H9 (cell line): ENCODE results near the gene LRRC10. TPM values are rescaled to one million over a fixed set of nuclear protein-coding genes. Genes with fewer than 3 reads are reported as not detected.

Experiments used
- DNase-seq: peaks from one replicate; pipeline ENCODE4 v3.0.0-alpha.2; 2017
- H2AFZ ChIP-seq: one replicate; pipeline ENCODE4 v1.6.1; 2013; ENCODE audit warnings: mild to moderate bottlenecking, low read length, control low read depth, moderate library complexity
- H2AK5ac ChIP-seq: 2 replicates; pipeline ENCODE4 v1.6.1; 2013; ENCODE audit warnings: low read length, control low read depth, mixed read lengths; ENCODE audit not compliant: insufficient read length
- H2BK120ac ChIP-seq: one replicate; pipeline ENCODE4 v1.6.1; 2013; ENCODE audit warnings: low read depth, mild to moderate bottlenecking, low read length, control low read depth, inconsistent platforms; ENCODE audit not compliant: poor library complexity, severe bottlenecking
- H2BK12ac ChIP-seq: 2 replicates; pipeline ENCODE4 v1.6.1; 2013; ENCODE audit warnings: low read length, control low read depth, mixed read lengths, low read depth; ENCODE audit not compliant: insufficient read length
- H2BK15ac ChIP-seq: 2 replicates; pipeline ENCODE4 v1.6.1; 2013; ENCODE audit warnings: low read depth, low read length, control low read depth
- H2BK20ac ChIP-seq: one replicate; pipeline ENCODE4 v1.6.1; 2013; ENCODE audit warnings: low read depth, mild to moderate bottlenecking, low read length, control low read depth, inconsistent platforms; ENCODE audit not compliant: poor library complexity, severe bottlenecking
- H2BK5ac ChIP-seq: 2 replicates; pipeline ENCODE4 v1.6.1; 2013; ENCODE audit warnings: low read length, control low read depth, mixed read lengths; ENCODE audit not compliant: insufficient read length
- H3K14ac ChIP-seq: 2 replicates; pipeline ENCODE4 v1.6.1; 2013; ENCODE audit warnings: low read length, control low read depth; ENCODE audit not compliant: insufficient read depth
- H3K18ac ChIP-seq: 2 replicates; pipeline ENCODE4 v1.6.1; 2013; ENCODE audit warnings: low read depth, mild to moderate bottlenecking, mixed read lengths, low read length, control low read depth; ENCODE audit not compliant: insufficient read length
- H3K23ac ChIP-seq: 2 replicates; pipeline ENCODE4 v1.6.1; 2013; ENCODE audit warnings: low read length, control low read depth, mixed read lengths, low read depth; ENCODE audit not compliant: insufficient read length
- H3K23me2 ChIP-seq: 2 replicates; pipeline ENCODE4 v1.6.1; 2013; ENCODE audit warnings: low read depth, mild to moderate bottlenecking, mixed read lengths, low read length, control low read depth; ENCODE audit not compliant: insufficient read length, poor library complexity, severe bottlenecking
- H3K27ac ChIP-seq: 2 replicates; pipeline ENCODE4 v1.5.1; 2013; ENCODE audit warnings: low read length, control low read depth, mixed read lengths, low read depth; ENCODE audit not compliant: insufficient read length
- H3K27me3 ChIP-seq: 2 replicates; pipeline ENCODE4 v1.6.1; 2013; ENCODE audit warnings: low read length, control low read depth, inconsistent platforms; ENCODE audit not compliant: insufficient read depth
- H3K4ac ChIP-seq: 2 replicates; pipeline ENCODE4 v1.6.1; 2013; ENCODE audit warnings: low read depth, mild to moderate bottlenecking, control low read depth, inconsistent platforms, low read length, moderate library complexity
- H3K4me1 ChIP-seq: 2 replicates; pipeline ENCODE4 v1.6.1; 2013; ENCODE audit warnings: low read length, control low read depth, inconsistent platforms; ENCODE audit not compliant: insufficient read depth
- H3K4me2 ChIP-seq: 2 replicates; pipeline ENCODE4 v1.6.1; 2013; ENCODE audit warnings: low read length, control low read depth, mixed read lengths; ENCODE audit not compliant: insufficient read length, insufficient read depth
- H3K56ac ChIP-seq: 2 replicates; pipeline ENCODE4 v1.6.1; 2013; ENCODE audit warnings: low read depth, mild to moderate bottlenecking, mixed read lengths, low read length, control low read depth; ENCODE audit not compliant: insufficient read length
- H3K79me1 ChIP-seq: 2 replicates; pipeline ENCODE4 v1.6.1; 2013; ENCODE audit warnings: low read depth, mild to moderate bottlenecking, moderate library complexity, low read length, control low read depth, inconsistent platforms; ENCODE audit not compliant: insufficient read depth, poor library complexity, severe bottlenecking
- H3K79me2 ChIP-seq: 2 replicates; pipeline ENCODE4 v1.6.1; 2013; ENCODE audit warnings: low read length, control low read depth, inconsistent platforms; ENCODE audit not compliant: insufficient read depth
- H3K9ac ChIP-seq: 2 replicates; pipeline ENCODE4 v1.6.1; 2013; ENCODE audit warnings: low read length, control low read depth, mixed read lengths; ENCODE audit not compliant: insufficient read length; ENCODE audit errors: extremely low read depth
- H3K9me3 ChIP-seq: one replicate; pipeline ENCODE4 v1.6.1; 2013; ENCODE audit warnings: low read depth, low read length, inconsistent platforms; ENCODE audit not compliant: control insufficient read depth
- H3T11ph ChIP-seq: one replicate; pipeline ENCODE4 v1.6.1; 2013; ENCODE audit warnings: mild to moderate bottlenecking, low read length, control low read depth, inconsistent platforms
- H4K20me1 ChIP-seq: one replicate; pipeline ENCODE4 v1.6.1; 2013; ENCODE audit not compliant: control insufficient read depth, insufficient read length, insufficient read depth
- H4K5ac ChIP-seq: 2 replicates; pipeline ENCODE4 v1.6.1; 2013; ENCODE audit warnings: low read depth, mild to moderate bottlenecking, mixed read lengths, low read length, control low read depth; ENCODE audit not compliant: insufficient read length
- H4K8ac ChIP-seq: replicated peaks from 2 replicates; pipeline ENCODE4 v1.6.1; 2013; ENCODE audit warnings: low read length, control low read depth, mixed read lengths, low read depth; ENCODE audit not compliant: insufficient read length
- H4K91ac ChIP-seq: 2 replicates; pipeline ENCODE4 v1.6.1; 2013; ENCODE audit warnings: low read depth, mild to moderate bottlenecking, moderate library complexity, mixed read lengths, low read length, control low read depth; ENCODE audit not compliant: insufficient read length
- H3K27ac Mint-ChIP-seq, 3 experiments: 2 replicates in 2 of 3; 3 replicates in 1 of 3; pipeline ENCODE4 v1.8.0; 2020 to 2021; ENCODE audit warnings: mixed read lengths in 3 of 3, mild to moderate bottlenecking in 1 of 3, moderate library complexity in 1 of 3
- H3K27me3 Mint-ChIP-seq: 2 replicates; pipeline ENCODE4 v1.8.0; 2021; ENCODE audit warnings: low read depth, mild to moderate bottlenecking, moderate library complexity, mixed read lengths
- H3K36me3 Mint-ChIP-seq, 3 experiments: 2 replicates in 2 of 3; 3 replicates in 1 of 3; pipeline ENCODE4 v1.8.0; 2020 to 2021; ENCODE audit warnings: low read depth in 3 of 3, mixed read lengths in 3 of 3; ENCODE audit not compliant: insufficient read depth in 1 of 3
- H3K4me1 Mint-ChIP-seq, 2 experiments: 2 replicates each; pipeline ENCODE4 v1.8.0; 2020; ENCODE audit warnings: mixed read lengths in 2 of 2
- H3K4me3 Mint-ChIP-seq, 2 experiments: 2 replicates in 1 of 2; 3 replicates in 1 of 2; pipeline ENCODE4 v1.8.0; 2020 to 2021; ENCODE audit warnings: mild to moderate bottlenecking in 2 of 2, mixed read lengths in 2 of 2, moderate library complexity in 1 of 2
- H3K9me3 Mint-ChIP-seq, 2 experiments: 2 replicates in 1 of 2; 3 replicates in 1 of 2; pipeline ENCODE4 v1.8.0; 2020; ENCODE audit warnings: mild to moderate bottlenecking in 2 of 2, mixed read lengths in 2 of 2, moderate library complexity in 1 of 2
- CTCF ChIP-seq: fragments of 200-600 bp; sonication (generic); conservative IDR thresholded peaks from 3 replicates; pipeline ENCODE4 v1.8.0; 2021; ENCODE audit warnings: antibody characterized with exemption, mild to moderate bottlenecking
- WGBS: extraction: QIAGEN DNeasy Blood & Tissue Kit; methylation state at CpG from one replicate; pipeline ENCODE4 v1.1.7; 2013; ENCODE audit warnings: missing lambda C conversion rate, low lambda C conversion rate, mixed read lengths; ENCODE audit not compliant: insufficient read length; ENCODE audit errors: extremely low coverage; 5-methylcytosine and 5-hydroxymethylcytosine counted together
- total RNA-seq: library from RNA; stranded (reverse); gene quantifications from 2 replicates; pipeline ENCODE4 v1.2.1, GENCODE V29; 2021

LRRC10 gene
- total RNA-seq, 1 experiment from 2014 or later, result not detected

- no peak overlapping the region for H2AK5ac ChIP-seq
- H2BK120ac ChIP-seq, result no peak overlapping the region
- H4K8ac ChIP-seq, result no peak overlapping the region
- H3K23me2 ChIP-seq, result no peaks in the 10 kb centered on the region
- Mint-ChIP-seq H3K4me1 (peaks cover 10 to 11% of the 10 kb centered on the region in 2 experiments), H3K27ac (no peak overlapping the region), H3K27me3 (no peaks in the 10 kb centered on the region), H3K4me3 (no peak overlapping the region), H3K36me3 (peaks cover 6 to 17% (median 16%) of the 10 kb centered on the region in 3 experiments; a peak in 6 of 7 replicates), H3K9me3 (no peaks in the 10 kb centered on the region)
- H3K23ac ChIP-seq, result no peak overlapping the region
- H2BK12ac ChIP-seq, result no peak overlapping the region
- H3K4ac ChIP-seq, result no peak overlapping the region
- no peaks in the 10 kb centered on the region for H3K79me1 ChIP-seq
- no peak overlapping the region for H2AFZ ChIP-seq
- H3K27ac ChIP-seq, result no peak overlapping the region
- H3K4me2 ChIP-seq, result no peak overlapping the region
- H3K79me2 ChIP-seq, result no peaks in the 10 kb centered on the region
- no peaks in the 10 kb centered on the region for H3K9me3 ChIP-seq
- H3K27me3 ChIP-seq, result no peaks in the 10 kb centered on the region
- no peak overlapping the region for H3K56ac ChIP-seq
- no peak overlapping the region for H4K5ac ChIP-seq
- no peak overlapping the region for H2BK15ac ChIP-seq
- no peak overlapping the region for H3K14ac ChIP-seq
- no CpG with 5 or more reads among the region's 4 CpGs for whole genome bisulfite sequencing
- no peak overlapping the region for H2BK5ac ChIP-seq
- H3K18ac ChIP-seq, result no peak overlapping the region
- no peak for TF ChIP-seq CTCF
- no peak overlapping the region for H3T11ph ChIP-seq
- no peak overlapping the region for H4K91ac ChIP-seq
- DNase-seq, result no peak
- H2BK20ac ChIP-seq, result no peak overlapping the region
- H3K4me1 ChIP-seq, result no peaks in the 10 kb centered on the region
- H4K20me1 ChIP-seq, result no peaks in the 10 kb centered on the region
- H3K9ac ChIP-seq, result no peak overlapping the region
Observed at GRCh38 chr12:69579029-69579428, 31.7 kb downstream of the LRRC10 start.
